ENCODE results near the gene CDK18. TPM values are rescaled to one million over a fixed set of nuclear protein-coding genes. Genes with fewer than 3 reads are reported as not detected.

The CDK18 gene
- total RNA-seq, 1 donor from 2014 or later = 3.0 TPM

DNA sequence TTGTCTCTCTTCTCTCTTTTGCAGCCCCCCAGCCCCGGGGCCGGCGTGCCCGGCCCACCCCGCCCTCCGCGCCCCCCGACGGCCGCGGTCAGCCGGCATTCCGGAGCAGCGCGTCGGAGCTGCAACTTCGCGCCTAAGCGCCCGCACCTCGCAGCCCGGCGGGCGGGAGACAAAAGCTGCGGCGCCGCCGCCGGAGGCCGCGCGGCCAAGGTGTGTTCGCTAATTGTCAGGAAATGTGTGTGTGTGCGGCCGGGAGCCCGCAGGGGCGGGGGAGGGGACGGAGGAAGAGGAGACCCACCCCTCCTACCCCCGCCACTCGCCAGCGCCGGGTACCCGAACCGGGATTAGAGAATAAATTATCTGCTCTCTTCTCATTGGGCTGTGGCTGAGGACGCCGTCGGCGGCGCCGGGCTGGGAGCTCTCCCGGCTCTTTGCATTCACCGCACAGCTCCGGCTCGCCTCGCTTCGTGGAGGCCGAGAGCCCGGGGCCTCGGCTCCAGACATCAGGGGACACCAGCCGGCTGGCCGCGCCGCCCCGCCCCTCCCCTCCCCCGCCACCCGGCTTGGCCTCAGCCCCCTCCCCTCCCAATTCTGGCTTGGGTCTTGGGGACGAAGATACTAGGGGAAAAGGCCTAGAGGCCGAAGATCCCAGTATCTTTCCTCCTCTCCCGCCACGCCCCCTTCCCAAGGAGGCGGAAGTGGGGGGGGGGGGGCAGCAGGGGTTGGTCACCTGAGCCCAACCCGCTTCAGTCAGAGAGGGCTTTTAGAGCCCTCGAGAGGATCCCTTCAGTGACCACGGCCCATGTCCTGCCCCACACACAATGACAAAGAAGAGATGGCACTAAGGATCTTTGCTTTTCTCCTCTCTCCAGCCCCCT, 47.4 kb upstream of the CDK18 start:
- DNase-seq (ENCODE audit: extremely low spot score, unreplicated experiment) = no peak
- H3K4me1 Mint-ChIP-seq (ENCODE audit: unreplicated experiment) = peaks cover 5% of the 10 kb centered on the region
- H3K4me3 Mint-ChIP-seq (ENCODE audit: unreplicated experiment) = no peak overlapping the region

DNA sequence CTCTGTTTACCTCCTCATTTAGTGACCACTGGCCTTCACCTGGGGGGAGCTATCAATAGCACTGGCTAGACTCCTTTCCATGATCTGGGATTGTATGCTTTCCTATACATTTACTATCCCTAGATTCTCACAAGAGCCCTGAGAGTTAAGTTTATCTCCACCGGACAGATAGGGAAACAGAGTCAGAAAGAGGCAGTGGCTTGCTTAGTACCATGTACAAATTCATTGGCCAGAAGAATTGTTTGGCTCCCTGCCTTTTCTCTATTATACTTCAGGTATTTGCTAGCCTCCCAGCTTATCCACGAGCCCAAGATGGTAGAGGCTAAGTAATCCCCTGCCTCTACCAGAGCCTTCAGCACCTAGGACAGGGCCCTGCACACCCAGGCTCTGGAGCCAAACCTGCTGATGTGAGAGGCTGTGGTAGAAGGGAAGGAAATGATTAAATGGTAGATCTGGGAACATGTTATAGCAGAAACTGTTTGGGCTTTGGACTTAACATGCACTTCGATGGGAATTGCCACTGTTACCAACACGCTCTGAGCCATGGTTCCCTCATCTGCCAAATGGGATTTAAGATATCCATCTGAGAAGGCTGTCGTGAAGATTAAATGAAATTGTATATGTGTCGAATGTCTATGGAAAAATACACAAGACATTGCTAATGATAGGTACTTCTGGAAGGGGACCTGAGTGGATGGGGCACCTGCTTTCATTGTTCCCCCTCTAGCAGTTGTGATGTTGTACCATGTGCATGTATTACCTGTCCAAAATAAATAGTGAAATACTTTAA, 45.5 kb upstream of the CDK18 start:
- TF ChIP-seq, protein P1, sequence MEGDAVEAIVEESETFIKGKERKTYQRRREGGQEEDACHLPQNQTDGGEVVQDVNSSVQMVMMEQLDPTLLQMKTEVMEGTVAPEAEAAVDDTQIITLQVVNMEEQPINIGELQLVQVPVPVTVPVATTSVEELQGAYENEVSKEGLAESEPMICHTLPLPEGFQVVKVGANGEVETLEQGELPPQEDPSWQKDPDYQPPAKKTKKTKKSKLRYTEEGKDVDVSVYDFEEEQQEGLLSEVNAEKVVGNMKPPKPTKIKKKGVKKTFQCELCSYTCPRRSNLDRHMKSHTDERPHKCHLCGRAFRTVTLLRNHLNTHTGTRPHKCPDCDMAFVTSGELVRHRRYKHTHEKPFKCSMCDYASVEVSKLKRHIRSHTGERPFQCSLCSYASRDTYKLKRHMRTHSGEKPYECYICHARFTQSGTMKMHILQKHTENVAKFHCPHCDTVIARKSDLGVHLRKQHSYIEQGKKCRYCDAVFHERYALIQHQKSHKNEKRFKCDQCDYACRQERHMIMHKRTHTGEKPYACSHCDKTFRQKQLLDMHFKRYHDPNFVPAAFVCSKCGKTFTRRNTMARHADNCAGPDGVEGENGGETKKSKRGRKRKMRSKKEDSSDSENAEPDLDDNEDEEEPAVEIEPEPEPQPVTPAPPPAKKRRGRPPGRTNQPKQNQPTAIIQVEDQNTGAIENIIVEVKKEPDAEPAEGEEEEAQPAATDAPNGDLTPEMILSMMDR (IDR thresholded peaks at IDR 0.05) = no peak
- Mint-ChIP-seq H3K4me3 (ENCODE audit: unreplicated experiment) (no peak overlapping the region), H3K27ac (ENCODE audit: unreplicated experiment) (no peak overlapping the region), H3K27me3 (ENCODE audit: unreplicated experiment) (peaks cover 56% of the 10 kb centered on the region), H3K9me3 (ENCODE audit: unreplicated experiment) (no peaks in the 10 kb centered on the region), H3K4me1 (ENCODE audit: unreplicated experiment) (peaks cover 5% of the 10 kb centered on the region), H3K36me3 (ENCODE audit: unreplicated experiment) (no peaks in the 10 kb centered on the region)
- DNase-seq (ENCODE audit: extremely low spot score, unreplicated experiment) = no peak

More for the DNA sequence above, 47.4 kb upstream of the CDK18 start:
- H3K36me3 Mint-ChIP-seq (ENCODE audit: unreplicated experiment) = no peaks in the 10 kb centered on the region
- TF ChIP-seq, protein P1 (IDR thresholded peaks at IDR 0.05) = no peak
- no peak overlapping the region for H3K27ac Mint-ChIP-seq (ENCODE audit: unreplicated experiment)
- peaks cover 74% of the 10 kb centered on the region for H3K27me3 Mint-ChIP-seq (ENCODE audit: unreplicated experiment)
- H3K9me3 Mint-ChIP-seq (ENCODE audit: unreplicated experiment) = no peaks in the 10 kb centered on the region

GRCh38 chr1:205465392-205465791, 39.1 kb upstream of the CDK18 start:
- Mint-ChIP-seq H3K36me3 (ENCODE audit: unreplicated experiment) (no peaks in the 10 kb centered on the region), H3K4me3 (ENCODE audit: unreplicated experiment) (no peak overlapping the region), H3K27me3 (ENCODE audit: unreplicated experiment) (peaks cover 57% of the 10 kb centered on the region), H3K27ac (ENCODE audit: unreplicated experiment) (no peak overlapping the region), H3K9me3 (ENCODE audit: unreplicated experiment) (no peaks in the 10 kb centered on the region), H3K4me1 (ENCODE audit: unreplicated experiment) (no peaks in the 10 kb centered on the region)
- TF ChIP-seq, protein P1 (IDR thresholded peaks at IDR 0.05) = no peak
- DNase-seq (ENCODE audit: extremely low spot score, unreplicated experiment) = no peak

DNA sequence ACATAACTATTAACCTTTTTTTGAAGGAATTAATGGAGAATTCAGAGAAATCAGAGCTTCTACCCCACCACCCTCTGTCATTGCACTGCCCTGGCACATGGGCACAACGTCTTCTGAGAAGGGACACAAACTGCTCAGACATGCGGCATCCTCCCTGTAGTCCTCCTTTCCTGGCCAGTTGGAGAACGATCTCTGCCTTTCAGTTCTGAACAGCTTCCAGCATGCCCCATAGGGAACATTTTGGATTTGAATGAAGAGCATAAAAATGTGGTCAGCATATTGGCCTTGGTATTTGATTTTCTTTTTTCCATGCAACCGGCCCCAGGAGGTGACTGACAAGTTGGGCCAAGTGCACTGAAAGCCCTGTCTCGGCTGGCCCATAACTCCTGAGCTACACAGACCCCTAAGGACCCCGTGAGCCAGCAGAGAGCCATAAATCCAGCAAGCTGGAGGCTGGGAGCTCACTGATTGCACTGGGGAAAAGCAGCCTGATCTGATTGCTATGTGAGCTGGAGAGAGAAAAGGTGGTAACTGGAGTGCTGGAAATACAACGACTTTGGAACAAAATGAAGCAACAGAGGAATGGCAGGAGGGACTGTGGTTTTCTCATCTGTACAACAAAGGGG, 37.8 kb upstream of the CDK18 start:
- no peaks in the 10 kb centered on the region for H3K9me3 Mint-ChIP-seq (ENCODE audit: unreplicated experiment)
- peaks cover 51% of the 10 kb centered on the region for H3K27me3 Mint-ChIP-seq (ENCODE audit: unreplicated experiment)
- DNase-seq (ENCODE audit: extremely low spot score, unreplicated experiment) = no peak
- no peak overlapping the region for H3K27ac Mint-ChIP-seq (ENCODE audit: unreplicated experiment)
- H3K36me3 Mint-ChIP-seq (ENCODE audit: unreplicated experiment) = no peaks in the 10 kb centered on the region
- H3K4me1 Mint-ChIP-seq (ENCODE audit: unreplicated experiment) = no peaks in the 10 kb centered on the region
- H3K4me3 Mint-ChIP-seq (ENCODE audit: unreplicated experiment) = no peak overlapping the region
- TF ChIP-seq, protein P1 (IDR thresholded peaks at IDR 0.05) = no peak

Measured in osteocyte (in vitro differentiated cells).